AG08395 (cell line): ENCODE results near the gene SAMD5.

Experiments used
- DNase-seq: peaks from one replicate; pipeline ENCODE4 v3.0.0; 2012; ENCODE audit warnings: mixed read lengths, low spot score

SAMD5 gene

GRCh38 chr6:147508042-147508865 lies at the start of gene SAMD5:
TSS of gene SAMD5 (plus strand) at chr6:147508690. CDS start at chr6:147508929, 239 bp downstream.
- DNase-seq = peak; percentile 55

- DNase-seq = no peak
Measured at GRCh38 chr6:147459780-147460179, 48.7 kb upstream of the SAMD5 start.

GRCh38 chr6:147463651-147464050 lies 44.8 kb upstream of the SAMD5 start:
- DNase-seq = no peak

- DNase-seq = no peak
Measured at GRCh38 chr6:147467428-147467827, 41.1 kb upstream of the SAMD5 start.

- no peak for DNase-seq
Measured at GRCh38 chr6:147467886-147468285, 40.6 kb upstream of the SAMD5 start.

GRCh38 chr6:147468634-147469033 lies 39.9 kb upstream of the SAMD5 start:
- DNase-seq = no peak

GRCh38 chr6:147479857-147480256 lies 28.6 kb upstream of the SAMD5 start:
- no peak for DNase-seq

- no peak for DNase-seq
Measured at GRCh38 chr6:147486683-147487082, 21.8 kb upstream of the SAMD5 start.

GRCh38 chr6:147497472-147497871 lies 11.0 kb upstream of the SAMD5 start:
- DNase-seq = no peak

- no peak for DNase-seq
Measured at GRCh38 chr6:147503587-147503986, 4.9 kb upstream of the SAMD5 start.

GRCh38 chr6:147504848-147505247 lies 3.6 kb upstream of the SAMD5 start:
- no peak for DNase-seq

GRCh38 chr6:147506704-147507114 lies 1.8 kb upstream of the SAMD5 start:
- DNase-seq = peak; percentile 72

GRCh38 chr6:147507162-147508041 lies 1.1 kb upstream of the SAMD5 start:
- peak; percentile 10 for DNase-seq

GRCh38 chr6:147508866-147509608 lies 547 bp downstream of the SAMD5 start:
- no peak for DNase-seq

- no peak for DNase-seq
Measured at GRCh38 chr6:147509891-147510290, 1.4 kb downstream of the SAMD5 start.

GRCh38 chr6:147510929-147511590 lies 2.6 kb downstream of the SAMD5 start:
- DNase-seq = no peak

- no peak for DNase-seq
Measured at GRCh38 chr6:147514831-147515230, 6.3 kb downstream of the SAMD5 start.

- DNase-seq = no peak
Measured at GRCh38 chr6:147515327-147515726, 6.8 kb downstream of the SAMD5 start.

GRCh38 chr6:147522597-147522996 lies 14.1 kb downstream of the SAMD5 start:
- no peak for DNase-seq

- no peak for DNase-seq
Measured at GRCh38 chr6:147525519-147526209, 17.2 kb downstream of the SAMD5 start.

- DNase-seq = no peak
Measured at GRCh38 chr6:147527197-147527596, 18.7 kb downstream of the SAMD5 start.
